Gastroesophageal sphincter (tissue), 4 donors: ENCODE measurements around the gene TRRAP. TPM values are rescaled to one million over a fixed set of nuclear protein-coding genes. Genes with fewer than 3 reads are reported as not detected.
A peak's percentile ranks its signal among the peaks of the same experiment; 100 is the strongest.

Experiments
- ATAC-seq: fragments of 150-250 bp; one replicate; pipeline ENCODE4 v1.9.1; 2016; ENCODE audit warnings: mild to moderate bottlenecking, moderate library complexity
- H3K27ac ChIP-seq, 4 donors: fragments of 200-600 bp; sonication (generic) in 3 of 4; 1 replicate in 3 of 4; 2 replicates in 1 of 4; pipeline ENCODE4 v1.5.1; 2016 to 2019
- H3K27me3 ChIP-seq: fragments of 200-600 bp; sonication (generic); one replicate; pipeline ENCODE4 v1.5.1; 2019
- H3K36me3 ChIP-seq, 2 donors: fragments of 200-600 bp; sonication (generic); one replicate each; pipeline ENCODE4 v1.5.1; 2019; ENCODE audit warnings: control low read depth in 1 of 2
- H3K4me1 ChIP-seq, 3 donors: fragments of 200-600 bp; sonication (generic); 1 replicate in 2 of 3; 2 replicates in 1 of 3; pipeline ENCODE4 v1.5.1; 2016 to 2019; ENCODE audit warnings: control low read depth in 2 of 3
- H3K4me3 ChIP-seq, 2 donors: fragments of 200-600 bp; sonication (generic); one replicate each; pipeline ENCODE4 v1.5.1; 2019; ENCODE audit warnings: mild to moderate bottlenecking in 1 of 2, moderate library complexity in 1 of 2
- H3K9me3 ChIP-seq, 3 donors: fragments of 200-600 bp; sonication (generic); one replicate each; pipeline ENCODE4 v1.5.1; 2017 to 2019; ENCODE audit warnings: control low read depth in 2 of 3
- CTCF ChIP-seq, 4 experiments: fragments of 200-600 bp in 2 of 4; fragments of 450-650 bp in 2 of 4; sonication (generic) in 1 of 4; IDR thresholded peaks; one replicate each; pipeline ENCODE4 v1.5.1; 2017 to 2019; ENCODE audit warnings: antibody characterized with exemption in 4 of 4, mild to moderate bottlenecking in 2 of 4, moderate library complexity in 2 of 4
- EP300 ChIP-seq: sonication (generic); formaldehyde crosslinking; IDR thresholded peaks from one replicate; pipeline ENCODE4 v1.6.1; 2017; ENCODE audit warnings: antibody characterized with exemption, mild to moderate bottlenecking
- POLR2A ChIP-seq, 2 donors: fragments of 450-650 bp; IDR thresholded peaks; one replicate each; pipeline ENCODE4 v1.6.1; 2017; ENCODE audit warnings: antibody characterized with exemption in 2 of 2, mild to moderate bottlenecking in 2 of 2, moderate library complexity in 1 of 2
- POLR2AphosphoS5 ChIP-seq: sonication (generic); formaldehyde crosslinking; IDR thresholded peaks from one replicate; pipeline ENCODE4 v1.6.1; 2017; ENCODE audit warnings: antibody characterized with exemption
- whole genome bisulfite sequencing, 2 donors: methylation state at CpG; one replicate each; pipeline ENCODE4 v1.1.5; 2018; ENCODE audit warnings: low coverage in 1 of 2; 5-methylcytosine and 5-hydroxymethylcytosine counted together
- total RNA-seq, 4 donors: library from RNA; depleted of rRNA; stranded (reverse); fragments of >200 nt; gene quantifications; one replicate each; pipeline ENCODE4 v1.1.0, GENCODE V29; 2016

Gene TRRAP
- total RNA-seq, 4 donors from 2014 or later = 19.1 to 34.8 (median 28.4) TPM

GRCh38 chr7:99016196-99016595, 137.9 kb downstream of the TRRAP start:
- Histone ChIP-seq H3K9me3 (no peaks in the 10 kb centered on the region), H3K27me3 (no peaks in the 10 kb centered on the region), H3K4me1 (no peaks in the 10 kb centered on the region), H3K4me3 (no peak overlapping the region), H3K27ac (no peak overlapping the region), H3K36me3 (peaks cover 0 to 60% of the 10 kb centered on the region in 2 donors)
- no peak for TF ChIP-seq CTCF (IDR thresholded peaks at IDR 0.05)
- no peak for TF ChIP-seq POLR2A (IDR thresholded peaks at IDR 0.05)
- no peak for TF ChIP-seq POLR2AphosphoS5
- no peak for TF ChIP-seq EP300
- ATAC-seq = no peak
- WGBS, 2 donors = 93 to 94% methylated on average over 3 to 8 of the region's 8 CpGs

GRCh38 chr7:99019523-99020412, 141.4 kb downstream of the TRRAP start:
- no peaks in the 10 kb centered on the region for H3K9me3 ChIP-seq
- no peak overlapping the region for H3K27ac ChIP-seq
- 80 to 84% methylated on average over 9 to 11 of the region's 12 CpGs for WGBS, 2 donors
- H3K36me3 ChIP-seq = peaks cover 0 to 24% of the 10 kb centered on the region in 2 donors
- no peak for ATAC-seq
- peaks cover 0 to 15% (median 0%) of the 10 kb centered on the region in 3 donors for H3K4me1 ChIP-seq
- no peak overlapping the region for H3K4me3 ChIP-seq
- TF ChIP-seq POLR2AphosphoS5 (no peak), POLR2A (IDR thresholded peaks at IDR 0.05) (no peak), CTCF (IDR thresholded peaks at IDR 0.05) (no peak), EP300 (no peak)
- H3K27me3 ChIP-seq = no peaks in the 10 kb centered on the region

- no peak overlapping the region for H3K4me3 ChIP-seq
- WGBS, 2 donors = 50 to 94% methylated on average over 1 to 3 of the region's 3 CpGs
- H3K36me3 ChIP-seq = peaks cover 0 to 19% of the 10 kb centered on the region in 2 donors
- peaks cover 0 to 15% (median 0%) of the 10 kb centered on the region in 3 donors for H3K4me1 ChIP-seq
- no peak for TF ChIP-seq POLR2A (IDR thresholded peaks at IDR 0.05)
- TF ChIP-seq CTCF (IDR thresholded peaks at IDR 0.05) = no peak
- TF ChIP-seq EP300 = no peak
- no peak for TF ChIP-seq POLR2AphosphoS5
- no peak overlapping the region for H3K27ac ChIP-seq
- H3K9me3 ChIP-seq = no peaks in the 10 kb centered on the region
- no peak for ATAC-seq
- no peaks in the 10 kb centered on the region for H3K27me3 ChIP-seq
Observed at GRCh38 chr7:99020413-99020715, 142.0 kb downstream of the TRRAP start.

DNA sequence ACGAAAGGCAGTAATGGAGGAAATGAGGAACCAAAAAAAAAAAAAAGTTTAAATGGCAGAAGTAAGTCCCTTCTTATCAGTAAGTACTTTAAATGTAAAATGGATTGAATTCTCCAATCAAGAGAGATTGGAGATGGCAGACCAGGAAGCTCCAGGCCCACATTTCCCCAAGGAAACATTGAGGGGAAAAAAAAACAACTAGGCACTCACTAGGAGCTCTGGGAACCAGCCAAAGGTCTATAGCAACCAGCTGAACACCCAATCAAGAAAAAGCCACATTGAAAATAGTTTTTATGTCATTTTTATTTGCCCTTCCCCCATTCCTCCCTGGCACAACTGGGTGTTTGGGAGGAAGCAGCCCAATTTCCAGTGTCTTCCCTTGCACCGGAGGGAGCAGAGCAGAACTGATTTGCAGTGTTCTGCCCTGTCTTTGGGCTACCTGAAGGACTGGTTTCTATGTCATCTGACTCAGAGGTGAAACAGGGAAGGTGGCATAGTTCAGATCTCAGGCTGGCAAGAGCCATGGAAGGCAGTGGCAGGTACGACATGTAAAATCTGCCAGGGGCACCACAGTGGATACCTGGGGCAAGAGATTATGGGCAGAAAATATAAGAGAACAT, 143.7 kb downstream of the TRRAP start:
- H3K9me3 ChIP-seq = no peaks in the 10 kb centered on the region
- ATAC-seq = no peak
- WGBS, 2 donors = 70 to 88% methylated on average over 2 to 3 of the region's 3 CpGs

More for the DNA sequence above, 143.7 kb downstream of the TRRAP start:
- TF ChIP-seq POLR2A (IDR thresholded peaks at IDR 0.05) (no peak), EP300 (no peak), CTCF (IDR thresholded peaks at IDR 0.05) (no peak), POLR2AphosphoS5 (no peak)
- Histone ChIP-seq H3K27me3 (no peaks in the 10 kb centered on the region), H3K4me3 (no peak overlapping the region), H3K36me3 (peaks cover 0 to 11% of the 10 kb centered on the region in 2 donors), H3K4me1 (peaks cover 0 to 15% (median 0%) of the 10 kb centered on the region in 3 donors), H3K27ac (peak overlapping the region in 1 of 4 donors; percentile 9)
